GM21786 (cell line): ENCODE measurements around the gene SCAF4.
"Not testable (repeated sequence)": the region's sequence is repeated elsewhere in the genome, so short reads cannot be mapped to it uniquely, and the experiment has no call there.

ENCODE experiments used
- ATAC-seq: cut with Tn5 transposase; IDR thresholded peaks from one replicate; pipeline ENCODE4 v1.9.1; 2021; ENCODE audit not compliant: unreplicated experiment

Gene SCAF4

GRCh38 chr21:31731857-31732596 is at the start of gene SCAF4:
Gene SCAF4, minus strand, starts transcription at chr21:31732118. Its CDS starts 426 bp downstream, at chr21:31731692.
- ATAC-seq: peak; percentile 73

DNA sequence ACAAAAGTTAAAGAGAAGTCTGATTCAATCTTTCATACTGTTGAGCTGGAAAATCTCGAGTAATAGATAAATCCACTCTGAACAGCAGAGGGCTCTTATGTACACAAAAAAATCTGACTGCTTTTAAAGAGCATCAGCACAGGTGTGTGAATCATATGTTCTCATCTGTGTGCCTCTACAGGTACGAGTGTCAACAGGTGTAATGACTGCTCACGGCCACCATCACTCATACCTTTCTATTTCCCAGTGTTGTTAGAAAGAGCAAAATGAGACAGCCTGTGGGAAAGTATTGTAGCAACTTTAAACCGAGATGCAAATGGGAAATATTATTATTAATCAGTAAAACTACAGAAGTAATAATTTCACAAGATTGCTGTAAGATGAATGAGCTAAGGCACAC is 49.0 kb upstream of the SCAF4 start:
- no peak for ATAC-seq

GRCh38 chr21:31778546-31778945 is 46.6 kb upstream of the SCAF4 start:
- ATAC-seq: no peak

- no peak for ATAC-seq
Observed at GRCh38 chr21:31777857-31778256, 45.9 kb upstream of the SCAF4 start.

DNA sequence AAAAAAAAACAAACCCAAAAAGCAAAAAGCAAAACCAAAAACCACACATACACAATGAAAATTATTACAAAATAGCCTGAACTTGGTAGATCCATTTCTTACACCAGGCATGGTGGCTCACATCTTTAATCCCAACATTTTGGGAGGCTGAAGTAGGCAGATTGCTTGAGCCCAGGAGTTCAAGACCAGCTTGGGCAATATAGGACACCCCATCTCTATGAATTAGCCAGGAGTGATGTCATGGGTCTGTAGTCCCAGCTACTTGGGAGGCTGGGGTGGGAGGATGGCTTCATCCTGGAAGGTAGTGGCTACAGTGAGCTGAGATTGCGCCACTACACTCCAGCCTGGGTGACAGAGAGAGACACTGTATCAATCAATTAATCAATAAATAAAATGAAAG is 42.1 kb upstream of the SCAF4 start:
- ATAC-seq: no peak

GRCh38 chr21:31772674-31773555 is 41.0 kb upstream of the SCAF4 start:
- peak; percentile 89 for ATAC-seq

DNA sequence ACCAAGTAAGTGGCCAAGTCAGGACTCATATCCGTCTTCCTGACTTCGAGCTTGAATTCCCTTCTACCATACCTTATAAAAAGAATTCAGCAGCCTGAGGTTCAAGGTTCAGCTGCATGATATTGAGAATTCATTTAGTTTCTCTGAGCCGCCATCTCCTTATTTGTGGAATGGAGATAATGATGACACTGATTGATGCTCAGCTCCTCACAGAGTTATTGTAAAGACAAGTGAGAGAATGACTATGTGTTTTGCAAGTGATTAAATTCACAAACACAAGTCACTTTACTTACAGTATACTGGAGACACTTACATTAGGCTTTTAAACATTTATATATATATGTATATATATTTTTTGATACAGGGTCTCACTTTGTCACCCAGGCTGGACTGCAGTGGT is 39.8 kb upstream of the SCAF4 start:
- ATAC-seq: no peak

- no peak for ATAC-seq
Observed at GRCh38 chr21:31768710-31769109, 36.8 kb upstream of the SCAF4 start.

DNA sequence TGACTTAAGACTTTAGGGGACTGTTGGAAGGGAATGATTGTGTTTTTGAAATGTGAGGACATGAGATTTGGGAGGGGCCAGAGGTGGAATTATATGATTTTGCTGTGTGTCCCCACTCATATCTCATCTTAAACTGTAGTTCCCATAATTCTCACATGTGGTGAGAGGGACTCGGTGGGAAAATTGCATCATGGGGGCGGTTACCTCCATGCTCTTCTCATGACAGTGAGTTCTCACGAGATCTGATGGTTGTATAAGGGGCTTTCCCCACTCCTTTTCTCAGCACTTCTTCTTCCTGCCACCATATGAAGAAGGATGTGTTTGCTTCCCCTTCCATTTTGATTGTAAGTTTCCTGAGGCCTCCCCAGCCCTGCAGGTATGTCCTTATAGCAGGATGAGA is 35.0 kb upstream of the SCAF4 start:
- no peak for ATAC-seq

- not testable (repeated sequence) for ATAC-seq
Observed at GRCh38 chr21:31765850-31766249, 33.9 kb upstream of the SCAF4 start.

DNA sequence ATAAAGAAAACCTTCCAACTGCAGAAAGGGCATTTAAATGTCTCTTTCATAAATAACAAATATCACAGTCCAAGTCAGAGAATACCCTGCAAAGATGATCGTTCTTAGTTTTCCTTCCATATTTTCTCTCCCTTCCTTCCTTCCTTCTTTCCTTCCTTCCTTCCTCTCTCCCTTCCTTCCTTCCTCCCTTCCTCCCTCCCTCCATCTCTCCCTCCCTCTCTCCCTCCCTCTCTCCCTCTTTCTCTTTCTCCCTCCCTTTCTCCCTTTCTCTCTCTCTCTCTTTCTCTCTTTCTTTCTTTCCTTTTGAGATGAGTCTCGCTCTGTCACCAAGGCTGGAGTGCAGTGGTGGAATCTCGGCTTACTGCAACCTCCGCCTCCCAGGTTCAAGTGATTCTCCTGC is 29.0 kb upstream of the SCAF4 start:
- no peak for ATAC-seq

- ATAC-seq: no peak
Observed at GRCh38 chr21:31756787-31757186, 24.9 kb upstream of the SCAF4 start.

DNA sequence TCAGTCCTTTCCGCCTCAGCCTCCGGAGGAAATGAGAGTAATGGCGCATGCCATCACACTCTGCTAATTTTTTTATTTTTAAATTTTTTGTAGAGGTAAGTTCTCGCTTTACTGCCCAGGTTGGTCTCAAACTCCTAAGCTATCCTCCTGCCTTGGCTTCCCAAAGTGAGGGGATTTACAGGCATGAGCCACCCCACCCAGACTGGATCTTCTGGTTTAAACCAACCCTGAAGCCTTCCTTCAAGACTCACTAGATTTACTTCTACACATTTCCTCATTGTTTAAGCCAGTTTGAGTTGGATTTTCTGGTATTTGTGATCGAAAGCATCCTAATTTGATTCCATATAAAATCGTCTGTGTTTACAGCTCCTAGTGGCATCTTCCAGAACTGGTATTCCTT is 23.1 kb upstream of the SCAF4 start:
- no peak for ATAC-seq

DNA sequence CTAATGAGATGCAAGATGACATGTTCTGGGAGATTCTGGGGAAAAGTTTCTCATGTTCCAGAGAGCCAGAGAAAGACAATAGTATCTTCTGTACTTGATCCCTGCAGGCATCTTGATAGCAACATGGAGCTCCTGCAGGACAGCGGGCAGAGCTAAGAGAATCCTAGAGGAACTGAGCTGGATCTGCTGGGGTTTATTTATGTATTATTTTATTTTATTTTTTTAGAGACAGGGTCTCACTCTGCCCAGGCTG is 22.7 kb upstream of the SCAF4 start:
- no peak for ATAC-seq

- ATAC-seq: no peak
Observed at GRCh38 chr21:31753949-31754707, 22.2 kb upstream of the SCAF4 start.

DNA sequence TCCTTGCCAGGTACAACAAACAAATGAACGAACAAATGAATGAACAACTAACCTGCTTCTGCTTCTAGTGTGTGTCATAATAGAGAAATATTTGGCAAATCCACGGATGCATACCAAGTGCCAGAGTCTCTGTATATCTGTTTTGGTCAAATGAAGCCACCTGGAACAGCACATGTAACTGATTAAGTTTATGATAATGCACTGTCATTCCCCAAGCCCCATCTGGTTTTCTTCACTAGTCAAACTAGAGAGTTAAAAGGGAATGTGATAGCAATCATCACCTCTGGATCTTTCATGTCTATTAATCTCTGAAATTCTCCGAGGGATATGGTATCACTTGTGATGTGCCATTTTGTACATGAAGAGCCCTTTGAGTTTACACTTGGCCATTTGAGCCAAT is 21.0 kb upstream of the SCAF4 start:
- ATAC-seq: no peak

DNA sequence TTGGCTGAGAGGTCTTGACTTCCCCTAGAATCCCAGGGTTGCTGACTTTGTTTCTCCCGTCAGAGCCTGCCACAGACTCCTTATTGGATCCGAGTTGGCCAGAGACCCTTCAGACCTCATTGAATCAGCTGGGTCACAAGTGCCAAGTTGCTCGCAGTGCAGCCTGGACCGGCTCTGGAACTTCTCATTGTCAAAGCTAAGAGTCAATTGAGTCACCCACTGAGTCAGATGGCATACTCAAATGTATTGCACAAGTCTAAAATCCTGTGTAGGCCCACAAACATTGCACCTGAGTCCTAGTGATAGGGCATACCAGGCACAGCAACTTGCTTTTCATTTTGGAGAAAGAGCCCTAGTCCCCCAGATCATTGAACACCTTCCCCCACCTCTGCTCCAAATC is 20.4 kb upstream of the SCAF4 start:
- no peak for ATAC-seq

DNA sequence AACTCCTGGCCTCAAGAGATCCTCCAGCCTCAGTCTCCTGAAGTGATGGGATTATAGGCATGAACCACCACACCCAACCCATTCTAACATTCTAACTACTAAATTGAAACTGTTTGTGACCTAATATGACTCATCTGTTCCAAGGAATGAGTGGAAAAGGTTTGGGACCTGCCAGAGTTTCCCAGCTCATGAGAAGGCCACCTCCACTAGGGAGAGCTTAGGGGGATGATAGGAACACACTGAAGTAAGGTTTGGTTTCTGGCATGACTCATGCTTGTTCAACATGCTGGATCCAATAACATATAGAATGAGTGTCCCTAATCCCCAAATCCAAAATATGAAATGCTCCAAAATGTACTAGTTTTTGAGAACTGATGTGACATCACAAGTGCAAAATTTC is 18.9 kb upstream of the SCAF4 start:
- no peak for ATAC-seq

DNA sequence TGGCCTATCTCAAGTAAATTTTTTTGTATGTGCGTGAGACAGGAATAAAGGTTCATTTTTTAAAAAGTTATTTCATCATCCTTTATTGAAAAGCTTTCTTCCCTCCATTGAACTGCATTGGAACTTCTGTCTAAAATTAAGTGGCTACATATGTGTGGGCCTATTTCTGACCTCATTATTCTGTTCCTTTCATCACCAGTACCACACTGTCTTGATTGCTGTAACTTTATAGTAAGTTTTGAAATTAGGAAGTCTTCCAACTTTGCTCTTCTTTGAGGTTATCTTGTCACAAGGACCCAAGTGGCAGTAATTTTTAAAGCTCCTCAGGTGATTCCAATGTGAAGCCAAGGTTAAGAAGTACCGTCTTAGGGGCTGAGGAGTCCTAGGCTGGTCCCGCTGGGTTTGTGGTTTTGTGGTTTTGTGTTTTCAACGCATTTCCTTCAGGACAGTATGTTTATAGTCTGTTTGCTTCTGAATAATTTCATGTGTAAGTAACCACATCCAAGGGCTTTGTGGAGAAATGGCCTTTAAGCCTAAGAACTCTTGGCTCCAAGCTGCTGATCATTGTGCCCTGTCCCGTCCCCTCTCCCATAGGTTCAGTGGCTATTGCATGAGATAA is 12.4 kb upstream of the SCAF4 start:
- no peak for ATAC-seq

DNA sequence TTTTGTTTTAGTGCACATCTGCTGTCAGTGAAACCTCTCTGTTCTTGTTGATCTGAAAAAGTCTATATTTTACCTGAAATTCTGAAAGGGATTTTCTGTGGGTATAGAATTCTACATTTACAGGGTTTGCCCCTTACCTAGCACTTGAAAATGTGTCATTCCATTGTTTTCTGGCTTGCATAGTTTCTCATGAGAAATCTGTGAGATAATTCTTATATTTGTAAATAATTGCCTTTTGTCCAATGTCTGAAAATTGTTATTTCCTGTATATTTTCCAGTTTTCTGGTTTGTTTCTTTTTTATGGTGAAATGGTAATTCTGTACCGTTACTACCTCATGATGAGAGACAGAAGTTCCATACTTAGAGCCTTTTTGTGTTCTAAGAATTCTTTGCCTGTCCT is 11.8 kb upstream of the SCAF4 start:
- no peak for ATAC-seq

DNA sequence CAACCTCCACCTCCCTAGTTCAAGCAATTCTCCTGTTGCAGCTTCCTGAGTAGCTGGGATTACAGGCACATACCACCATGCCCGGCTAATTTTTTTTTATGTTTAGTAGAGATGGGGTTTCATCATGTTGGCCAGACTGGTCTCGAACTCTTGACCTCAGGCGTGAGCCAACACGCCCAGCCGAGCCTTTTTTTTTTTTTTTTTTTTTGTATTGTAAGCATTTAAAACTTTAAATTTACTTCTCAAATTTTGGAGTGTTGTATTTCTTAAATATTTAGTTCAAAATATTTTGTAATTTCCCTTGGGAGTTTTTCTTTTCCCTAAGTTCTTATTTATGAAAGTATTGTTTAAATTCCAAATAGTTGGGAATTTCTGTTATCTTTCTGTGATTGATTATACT is 9.2 kb upstream of the SCAF4 start:
- ATAC-seq: no peak
